Fibroblast of skin of scalp (primary cell): Measurements from ENCODE around the gene MRTFB.

ENCODE experiments used
- DNase-seq: peaks from one replicate; pipeline ENCODE4 v3.0.0-alpha.2; 2013

The MRTFB gene

GRCh38 chr16:14310519-14310991, 239.4 kb downstream of the MRTFB start:
- DNase-seq = peak; percentile 79

GRCh38 chr16:14314116-14314515, 243.0 kb downstream of the MRTFB start:
- no peak for DNase-seq

GRCh38 chr16:14315683-14316320, 244.7 kb downstream of the MRTFB start:
- DNase-seq = no peak
